Esophagus muscularis mucosa (tissue), 4 donors: ENCODE results near the gene UCK1.

Experiments used
- CTCF ChIP-seq, 3 experiments: fragments of 200-600 bp in 2 of 3; fragments of 450-650 bp in 1 of 3; sonication (generic) in 2 of 3; IDR thresholded peaks; one replicate each; pipeline ENCODE4 v1.5.1; 2017 to 2019; ENCODE audit warnings: antibody characterized with exemption in 3 of 3, mild to moderate bottlenecking in 2 of 3, moderate library complexity in 1 of 3
- EP300 ChIP-seq: sonication (generic); formaldehyde crosslinking; IDR thresholded peaks from one replicate; pipeline ENCODE4 v1.6.1; 2017; ENCODE audit warnings: antibody characterized with exemption
- POLR2AphosphoS5 ChIP-seq, 2 donors: sonication (generic); formaldehyde crosslinking; IDR thresholded peaks; one replicate each; pipeline ENCODE4 v1.6.1; 2017; ENCODE audit warnings: antibody characterized with exemption in 2 of 2

- no peak for TF ChIP-seq EP300
- no peak for TF ChIP-seq CTCF (IDR thresholded peaks at IDR 0.05)
- TF ChIP-seq POLR2AphosphoS5 (IDR thresholded peaks at IDR 0.05) = peak; percentile 20 to 30
Measured at GRCh38 chr9:131517761-131518190, 13.3 kb downstream of the UCK1 start.
